K562 (cell line): ENCODE data around the gene XIRP1. TPM values are rescaled to one million over a fixed set of nuclear protein-coding genes. Genes with fewer than 3 reads are reported as not detected.

ENCODE experiments used
- ATAC-seq: fragments of 200-7000 bp; cut with Tn5 transposase; 3 replicates; pipeline ENCODE4 v1.9.1; 2020; ENCODE audit warnings: moderate library complexity
- BruUV-seq: library from RNA; stranded (reverse); fragments of 400-500 nt; replicated peaks from 2 replicates; lab custom pipeline; 2021; lab: Mats Ljungman, UMichigan
- CTCF ChIA-PET: fragments of 300-600 bp; formaldehyde crosslinking; extraction: SDS; loops from one replicate; lab custom pipeline; 2021; ENCODE audit warnings: low intra/inter-chr PET ratio; lab: Yijun Ruan, JAX
- POLR2A ChIA-PET: fragments of 300-600, 350-650 bp; sonication (Branson Sonifier 250); formaldehyde crosslinking; extraction: SDS; loops from one replicate; lab custom pipeline; 2021; ENCODE audit warnings: antibody characterized with exemption, inconsistent platforms; lab: Yijun Ruan, JAX
- DNase-seq, 4 experiments: peaks; one replicate each; pipeline versions ENCODE4 v3.0.0 to v3.0.0-alpha.2; 2011 to 2018; ENCODE audit warnings: low spot score in 3 of 4, mixed read lengths in 3 of 4; ENCODE audit errors: extremely low read depth in 1 of 4
- FAIRE-seq: peaks from 2 replicates; lab custom pipeline; 2011; peaks lifted over from hg19 to GRCh38; lab: Jason Lieb, UNC
- H2AFZ ChIP-seq: 2 replicates; pipeline ENCODE4 v1.6.0; 2011; ENCODE audit warnings: low read depth, low read length, control low read depth, inconsistent platforms
- H3K27ac ChIP-seq: fragments of 200-600 bp; 3 replicates; pipeline ENCODE4 v1.8.0; 2011; ENCODE audit warnings: low read depth, mild to moderate bottlenecking, control low read depth, inconsistent platforms, low read length, moderate library complexity, mixed read lengths; ENCODE audit errors: extremely low read depth
- H3K27me3 ChIP-seq, 2 experiments: fragments of 300-600 bp in 1 of 2; 2 replicates in 1 of 2; 3 replicates in 1 of 2; pipeline versions ENCODE4 v1.6.0 to v1.8.0; 2011; ENCODE audit warnings: inconsistent platforms in 2 of 2, low read length in 2 of 2, mild to moderate bottlenecking in 1 of 2, mixed read lengths in 1 of 2, moderate library complexity in 1 of 2; ENCODE audit not compliant: control insufficient read depth in 2 of 2, insufficient read depth in 2 of 2
- H3K36me3 ChIP-seq: fragments of 300-600 bp; 3 replicates; pipeline ENCODE4 v1.8.0; 2011; ENCODE audit warnings: mild to moderate bottlenecking, low read length, inconsistent platforms; ENCODE audit not compliant: control insufficient read depth, insufficient read depth
- H3K4me1 ChIP-seq, 2 experiments: fragments of 200-600 bp in 1 of 2; replicated peaks in 1 of 2; 2 replicates in 1 of 2; 3 replicates in 1 of 2; pipeline versions ENCODE4 v1.5.1 to v1.8.0; 2011; ENCODE audit warnings: inconsistent platforms in 2 of 2, low read length in 2 of 2, mild to moderate bottlenecking in 1 of 2, mixed read lengths in 1 of 2, moderate library complexity in 1 of 2; ENCODE audit not compliant: control insufficient read depth in 2 of 2, insufficient read depth in 2 of 2
- H3K4me2 ChIP-seq: 2 replicates; pipeline ENCODE4 v1.6.1; 2011; ENCODE audit warnings: low read length, control low read depth, inconsistent platforms, mixed read lengths; ENCODE audit not compliant: insufficient read depth
- H3K4me3 ChIP-seq: fragments of 200-600 bp; sonication (generic), shearing (Covaris generic); 2 replicates; pipeline ENCODE4 v1.5.1; 2016; ENCODE audit warnings: control low read depth, inconsistent platforms
- H3K79me2 ChIP-seq: fragments of 200-600 bp; 3 replicates; pipeline ENCODE4 v1.8.0; 2011; ENCODE audit warnings: low read length, inconsistent platforms; ENCODE audit not compliant: control insufficient read depth, insufficient read depth
- H3K9ac ChIP-seq, 2 experiments: 2 replicates each; pipeline versions ENCODE4 v1.6.0 to v1.6.1; 2011; ENCODE audit warnings: low read depth in 2 of 2, low read length in 2 of 2, control low read depth in 1 of 2, inconsistent platforms in 1 of 2, mild to moderate bottlenecking in 1 of 2, mixed read lengths in 1 of 2; ENCODE audit not compliant: insufficient read depth in 1 of 2
- H3K9me1 ChIP-seq: one replicate; pipeline ENCODE4 v1.6.0; 2011; ENCODE audit warnings: inconsistent platforms, mild to moderate bottlenecking, low read length, moderate library complexity; ENCODE audit not compliant: control insufficient read depth, insufficient read depth
- H3K9me3 ChIP-seq: replicated peaks from 2 replicates; pipeline ENCODE4 v1.5.1; 2011; ENCODE audit warnings: low read depth, low read length, inconsistent platforms; ENCODE audit not compliant: control insufficient read depth, insufficient read depth
- H4K20me1 ChIP-seq: replicated peaks from 2 replicates; pipeline ENCODE4 v1.6.1; 2011; ENCODE audit warnings: low read length, inconsistent platforms, mixed read lengths; ENCODE audit not compliant: control insufficient read depth, insufficient read depth
- CEBPG ChIP-seq, 3 experiments: fragments of 200-800 bp in 1 of 3; sonication (Bioruptor generic) in 1 of 3; sonication (generic) in 1 of 3; formaldehyde crosslinking in 1 of 3; IDR thresholded peaks in 2 of 3; conservative IDR thresholded peaks in 1 of 3; 2 replicates each; pipeline versions ENCODE4 v1.6.1 to v1.8.0; 2016 to 2022; ENCODE audit warnings: missing compliant biosample characterization in 2 of 3, missing genetic modification characterization in 2 of 3, mild to moderate bottlenecking in 1 of 3, missing genetic modification reagents in 1 of 3
- MTA1 ChIP-seq: fragments of 450-650 bp; IDR thresholded peaks from 2 replicates; pipeline ENCODE4 v1.6.1; 2017; ENCODE audit warnings: borderline replicate concordance
- PML ChIP-seq: IDR thresholded peaks from 2 replicates; pipeline ENCODE4 v1.6.1; 2012; ENCODE audit warnings: low read length, inconsistent platforms
- TCF7 ChIP-seq: sonication (generic); IDR thresholded peaks from 2 replicates; pipeline ENCODE4 v1.6.1; 2016; ENCODE audit warnings: antibody characterized with exemption, borderline replicate concordance
- TCFL5 ChIP-seq: fragments of 250-450 bp; sonication (Bioruptor Pico); conservative IDR thresholded peaks from 2 replicates; pipeline ENCODE4 v1.6.1; 2021; ENCODE audit warnings: mild to moderate bottlenecking, moderate library complexity, matching md5 sums
- USF1 ChIP-seq: sonication (generic); formaldehyde crosslinking; IDR thresholded peaks from 2 replicates; pipeline ENCODE4 v1.9.0; 2022; ENCODE audit warnings: mild to moderate bottlenecking, missing genetic modification reagents
- ZNF184 ChIP-seq: sonication (generic); formaldehyde crosslinking; IDR thresholded peaks from 2 replicates; pipeline ENCODE4 v1.5.0; 2020; ENCODE audit warnings: missing genetic modification reagents
- WGBS: fragments of 100-300 bp; shearing (Covaris generic); methylation state at CpG from one replicate; pipeline ENCODE4 v1.1.6; 2016; ENCODE audit warnings: low coverage, mixed read lengths; ENCODE audit not compliant: insufficient coverage; ENCODE audit errors: missing lambda C conversion rate; 5-methylcytosine and 5-hydroxymethylcytosine counted together
- in situ Hi-C: fragments of 300-500 bp; cut with MboI; formaldehyde crosslinking; loops from 4 replicates; pipeline ENCODE4 v1.15.0; 2018; ENCODE audit warnings: inconsistent platforms, mixed read lengths
- intact Hi-C: fragments of 100-400 bp; cut with micrococcal nuclease; formaldehyde crosslinking; loops from 2 replicates; pipeline ENCODE4 v1.14.2; 2022
- polyA plus RNA-seq, 8 experiments: library from polyadenylated mRNA; depleted of rRNA in 4 of 8; stranded (reverse) in 5 of 8; unstranded in 3 of 8; fragments of >200 nt; fragmentation: Nextera tagmentation in 2 of 8; fragmentation: Illumina TruSeq in 1 of 8; extraction: Ambion mirVana in 2 of 8; extraction: Trizol in 1 of 8; gene quantifications; 2 replicates each; pipeline versions ENCODE4 v1.2.1 to v1.2.3, GENCODE V29; 2011 to 2014; ENCODE audit warnings: inconsistent platforms in 1 of 8, missing spikeins in 1 of 8
- total RNA-seq, 7 experiments: library from RNA; depleted of rRNA in 6 of 7; stranded (reverse); fragments of >200 nt in 6 of 7; fragmentation: Illumina TruSeq in 2 of 7; extraction: Trizol in 2 of 7; gene quantifications; 2 replicates each; pipeline versions ENCODE4 v1.2.1 to v1.2.3, GENCODE V29; 2011 to 2021; ENCODE audit warnings: low replicate concordance in 1 of 7
- TF ChIP-seq, protein P1 (sequence below): sonication (generic); formaldehyde crosslinking; IDR thresholded peaks from 2 replicates; pipeline ENCODE4 v1.9.0; 2022; ENCODE audit warnings: mild to moderate bottlenecking, missing genetic modification reagents

Gene XIRP1
- total and polyA plus RNA-seq, 9 of the 15 experiments (the other 6 are each of a cell fraction or from before 2014, with no cell fraction given) = 0.03 to 0.27 (median 0.08) TPM; not detected in 3

- peak overlapping the region; percentile 72 to 98; a peak in 3 of 4 replicates for H3K9ac ChIP-seq
- no peaks in the 10 kb centered on the region for H3K9me3 ChIP-seq
- in situ Hi-C loops = no loop called here
- H4K20me1 ChIP-seq = peaks cover 63% of the 10 kb centered on the region
- peaks cover 35% of the 10 kb centered on the region for H3K9me1 ChIP-seq
- ATAC-seq = no peak
- FAIRE-seq = no peak
- CTCF ChIA-PET = no interaction called here
- no peaks in the 10 kb centered on the region; a peak in 1 of 5 replicates for H3K27me3 ChIP-seq
- no peak overlapping the region for H2AFZ ChIP-seq
- peaks cover 45% of the 10 kb centered on the region for H3K36me3 ChIP-seq
- intact Hi-C loops = no loop called here
- H3K79me2 ChIP-seq = peaks cover 78% of the 10 kb centered on the region
- H3K4me2 ChIP-seq = peak overlapping the region; percentile 80
- 17% methylated on average over 5 of the region's 5 CpGs for WGBS
- no TSS peak for BruUV-seq
- DNase-seq = no peak
- peak overlapping the region; percentile 92; the same call in 2 of the 3 replicates for H3K27ac ChIP-seq
- H3K4me1 ChIP-seq = peaks cover 69 to 84% of the 10 kb centered on the region in 2 experiments
- peak overlapping the region; percentile 81 for H3K4me3 ChIP-seq
- POLR2A ChIA-PET = interaction anchor here (0.6 to 2.1 kb wide), 10 partner anchors 14 to 545 kb away, joined by 3 to 8 read pairs (median 3); partner anchors contain the start of genes GORASP1 and TTC21A
- TF ChIP-seq ZNF184 (CRISPR knock-in tag) = no peak
- no peak for TF ChIP-seq MTA1
- no peak for TF ChIP-seq TCF7
- peak; percentile 30; the same call in 1 of the 2 replicates for TF ChIP-seq USF1 (CRISPR knock-in tag)
- TF ChIP-seq TCFL5 (CRISPR knock-in tag) = no peak
- TF ChIP-seq CEBPG (CRISPR knock-in tag; IDR thresholded peaks at IDR 0.05) = 0 out of 2 replicates have a peak, but pooled peaks have one; percentile 3
- no peak for TF ChIP-seq CEBPG (tag; conservative IDR thresholded peaks at IDR 0.05 in 1 of 2, IDR thresholded peaks at IDR 0.05 in 1 of 2)
- TF ChIP-seq, protein P1, sequence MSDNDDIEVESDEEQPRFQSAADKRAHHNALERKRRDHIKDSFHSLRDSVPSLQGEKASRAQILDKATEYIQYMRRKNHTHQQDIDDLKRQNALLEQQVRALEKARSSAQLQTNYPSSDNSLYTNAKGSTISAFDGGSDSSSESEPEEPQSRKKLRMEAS (CRISPR knock-in tag) = 0 out of 2 replicates have a peak, but pooled peaks have one; percentile 38
- TF ChIP-seq PML = no peak
These were observed 42.1 kb downstream of the XIRP1 start for GRCh38 chr3:39150148-39150802.
